Activated naive CD4-positive, alpha-beta T cell treated with Interleukin-2 at 50 U/mL for 16 hours (primary cell): ENCODE measurements around the gene IVL.

Experiments
- DNase-seq: peaks from one replicate; pipeline ENCODE4 v3.0.0-alpha.2; 2020

The IVL gene

GRCh38 chr1:152959273-152959672 is 50.9 kb downstream of the IVL start:
- no peak for DNase-seq

- no peak for DNase-seq
These were observed 51.6 kb downstream of the IVL start for GRCh38 chr1:152959801-152960451.

- no peak for DNase-seq
These were observed 52.2 kb downstream of the IVL start for GRCh38 chr1:152960452-152961044.
